ENCODE data around the gene SPATA16.

GRCh38 chr3:173096140-173096539 lies 44.9 kb downstream of the SPATA16 start:
- no peak for TF ChIP-seq EZH2phosphoT487 (IDR thresholded peaks at IDR 0.05; ENCODE audit: borderline replicate concordance, low read length)
- TF ChIP-seq, protein P1, sequence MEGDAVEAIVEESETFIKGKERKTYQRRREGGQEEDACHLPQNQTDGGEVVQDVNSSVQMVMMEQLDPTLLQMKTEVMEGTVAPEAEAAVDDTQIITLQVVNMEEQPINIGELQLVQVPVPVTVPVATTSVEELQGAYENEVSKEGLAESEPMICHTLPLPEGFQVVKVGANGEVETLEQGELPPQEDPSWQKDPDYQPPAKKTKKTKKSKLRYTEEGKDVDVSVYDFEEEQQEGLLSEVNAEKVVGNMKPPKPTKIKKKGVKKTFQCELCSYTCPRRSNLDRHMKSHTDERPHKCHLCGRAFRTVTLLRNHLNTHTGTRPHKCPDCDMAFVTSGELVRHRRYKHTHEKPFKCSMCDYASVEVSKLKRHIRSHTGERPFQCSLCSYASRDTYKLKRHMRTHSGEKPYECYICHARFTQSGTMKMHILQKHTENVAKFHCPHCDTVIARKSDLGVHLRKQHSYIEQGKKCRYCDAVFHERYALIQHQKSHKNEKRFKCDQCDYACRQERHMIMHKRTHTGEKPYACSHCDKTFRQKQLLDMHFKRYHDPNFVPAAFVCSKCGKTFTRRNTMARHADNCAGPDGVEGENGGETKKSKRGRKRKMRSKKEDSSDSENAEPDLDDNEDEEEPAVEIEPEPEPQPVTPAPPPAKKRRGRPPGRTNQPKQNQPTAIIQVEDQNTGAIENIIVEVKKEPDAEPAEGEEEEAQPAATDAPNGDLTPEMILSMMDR (IDR thresholded peaks at IDR 0.05; ENCODE audit: low read depth, low read length, poor library complexity, severe bottlenecking) = no peak

All from DOHH2 (cell line).